NCI-H510A (cell line): Measurements from ENCODE around the gene ZFPL1.

Source experiments
- DNase-seq: peaks from one replicate; lab custom pipeline; 2025; lab: John Stamatoyannopoulos, UW

Gene ZFPL1

DNA sequence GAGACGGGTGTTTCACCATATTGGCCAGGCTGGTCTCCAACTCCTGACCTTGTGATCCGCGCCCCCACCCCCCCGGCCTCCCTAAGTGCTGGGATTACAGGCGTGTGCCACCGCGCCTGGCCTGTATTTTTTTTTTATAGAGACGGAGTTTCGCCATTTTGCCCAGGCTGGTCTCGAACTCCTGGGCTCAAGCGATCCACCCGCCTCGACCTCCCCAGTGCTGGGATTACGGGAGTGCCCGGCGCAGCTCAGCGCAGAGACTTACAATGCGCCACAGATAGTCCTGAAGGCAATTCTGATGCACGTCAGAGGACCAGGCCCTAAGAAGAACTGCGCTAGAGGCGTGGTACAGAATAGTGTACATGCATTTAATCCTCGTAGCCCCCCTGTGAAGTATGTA is 11.4 kb downstream of the ZFPL1 start:
- DNase-seq = no peak

DNA sequence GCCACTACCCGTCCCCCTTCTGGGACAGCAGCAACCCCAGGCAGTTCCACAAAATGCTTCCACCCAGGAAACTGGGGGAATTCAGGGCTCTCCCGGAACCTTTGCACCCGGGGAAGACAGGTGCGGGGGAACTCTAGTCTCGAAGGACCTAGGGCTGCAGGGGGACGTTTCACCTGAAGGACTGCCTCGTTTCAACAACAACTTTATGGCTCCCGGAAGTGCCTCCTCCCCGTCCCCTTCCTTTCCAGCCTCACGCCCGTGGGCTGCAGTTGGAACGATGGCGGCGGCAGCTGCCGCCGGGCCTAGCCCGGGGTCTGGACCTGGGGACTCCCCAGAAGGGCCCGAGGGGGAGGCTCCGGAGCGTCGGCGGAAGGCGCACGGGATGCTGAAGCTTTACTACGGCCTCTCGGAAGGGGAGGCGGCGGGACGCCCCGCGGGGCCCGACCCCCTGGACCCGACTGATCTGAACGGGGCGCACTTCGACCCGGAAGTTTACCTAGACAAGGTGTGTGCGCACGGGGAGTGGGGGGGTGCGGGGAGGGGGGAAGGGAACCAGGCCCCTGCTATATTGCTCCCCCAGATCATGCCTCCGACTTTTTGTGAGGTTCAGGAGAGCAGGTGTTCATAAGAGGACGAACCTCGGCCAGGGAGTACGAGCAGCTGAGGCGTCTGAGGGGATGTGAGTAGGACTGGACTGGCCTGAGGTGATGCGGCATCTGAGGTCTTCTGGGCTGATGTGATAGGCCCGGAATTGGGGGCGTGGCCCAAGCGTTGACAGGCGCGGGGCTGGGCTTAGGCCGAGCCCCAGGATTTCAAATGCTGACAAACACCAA is 12.2 kb downstream of the ZFPL1 start, which contains the start of gene VPS51:
TSS of gene VPS51 (plus strand) at position 241 of the 833 bp plus-strand sequence. CDS start at position 278, 37 bp downstream.
- DNase-seq = peak; percentile 86

DNA sequence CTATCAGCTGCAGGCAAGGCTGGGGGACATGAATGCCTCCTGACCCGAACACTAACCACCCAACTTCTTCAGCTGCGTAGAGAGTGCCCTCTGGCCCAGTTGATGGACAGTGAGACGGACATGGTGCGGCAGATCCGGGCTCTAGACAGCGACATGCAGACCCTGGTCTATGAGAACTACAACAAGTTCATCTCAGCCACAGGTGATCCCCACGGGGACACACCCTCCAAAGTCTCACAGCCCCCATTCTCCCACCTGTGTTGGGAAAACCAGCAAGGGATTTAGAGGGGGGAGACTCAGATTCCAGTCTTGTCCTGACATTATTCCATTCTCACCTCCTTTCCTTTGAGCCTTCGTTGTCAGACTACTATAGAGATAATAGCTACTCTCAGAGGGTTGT is 12.9 kb downstream of the ZFPL1 start:
- DNase-seq = no peak

DNA sequence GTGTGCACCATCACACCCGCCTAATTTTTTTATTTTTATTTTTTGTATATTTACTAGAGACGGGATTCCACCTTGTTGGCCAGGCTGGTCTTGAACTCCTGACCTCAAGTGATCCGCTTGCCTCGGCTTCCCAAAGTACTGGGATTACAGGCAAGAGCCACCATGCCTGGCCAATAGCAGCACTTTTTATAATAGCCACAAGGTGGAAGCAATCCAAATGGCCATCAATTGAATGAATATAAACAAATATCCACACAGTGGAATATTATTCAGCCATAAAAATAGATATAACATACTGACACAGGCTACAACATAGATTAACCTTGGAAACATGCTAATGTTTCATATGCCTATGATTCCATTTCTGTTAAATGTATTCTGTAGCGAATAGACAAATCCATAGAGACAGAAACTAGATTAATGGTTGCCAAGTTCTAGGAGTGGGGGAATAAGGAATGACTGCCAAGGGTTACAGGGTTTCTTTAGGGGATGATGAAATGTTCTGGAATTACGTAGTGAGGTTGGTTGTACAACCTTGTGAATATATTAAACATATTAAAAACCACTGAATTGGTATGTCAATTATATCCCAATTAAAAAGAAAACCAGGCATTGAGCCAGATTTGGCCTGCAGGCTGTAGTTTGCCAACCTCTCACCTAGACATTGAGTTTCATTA is 16.8 kb downstream of the ZFPL1 start:
- DNase-seq = no peak

DNA sequence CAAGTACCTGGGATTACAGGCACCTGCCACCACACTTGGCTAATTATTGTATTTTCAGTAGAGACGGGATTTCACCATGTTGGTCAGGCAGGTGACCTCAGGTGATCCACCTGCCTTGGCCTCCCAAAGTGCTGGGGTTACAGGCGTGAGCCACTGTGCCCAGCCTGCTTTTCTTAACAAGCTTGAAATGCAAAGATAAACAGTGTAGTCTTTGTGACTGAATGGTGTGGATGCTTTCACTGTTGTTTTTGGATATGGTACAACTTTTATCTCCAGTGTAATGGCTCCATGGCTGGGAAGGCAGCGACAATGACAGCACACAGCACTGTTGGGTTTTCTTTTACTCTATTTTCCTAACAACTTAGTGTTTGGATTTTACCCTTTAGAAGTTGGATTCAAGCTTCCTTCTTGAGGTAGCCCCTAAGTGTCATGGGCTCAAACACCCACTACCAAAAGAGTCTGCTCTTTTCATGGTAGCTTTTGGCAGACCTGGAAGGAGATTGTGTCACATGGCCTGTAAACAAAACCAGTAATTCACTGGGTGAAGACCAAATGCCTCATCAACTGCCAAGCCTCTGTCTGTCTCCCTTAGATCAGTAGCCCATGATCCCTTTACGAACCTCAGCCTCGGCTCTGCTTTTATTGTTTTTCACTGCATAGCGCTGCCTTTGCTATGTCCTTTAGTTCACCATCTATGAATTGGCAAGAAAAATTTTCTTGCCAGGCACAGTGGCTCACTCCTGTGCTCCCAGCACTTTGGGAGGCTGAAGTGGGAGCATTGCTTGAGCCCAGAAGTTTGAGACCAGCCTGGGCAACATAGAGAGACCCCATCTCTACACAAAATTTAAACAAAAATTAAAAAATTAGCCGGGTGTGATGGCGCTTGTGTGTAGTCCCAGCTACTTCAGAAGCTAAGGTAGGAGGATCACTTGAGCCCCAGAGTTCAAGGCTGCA is 18.4 kb downstream of the ZFPL1 start:
- no peak for DNase-seq

DNA sequence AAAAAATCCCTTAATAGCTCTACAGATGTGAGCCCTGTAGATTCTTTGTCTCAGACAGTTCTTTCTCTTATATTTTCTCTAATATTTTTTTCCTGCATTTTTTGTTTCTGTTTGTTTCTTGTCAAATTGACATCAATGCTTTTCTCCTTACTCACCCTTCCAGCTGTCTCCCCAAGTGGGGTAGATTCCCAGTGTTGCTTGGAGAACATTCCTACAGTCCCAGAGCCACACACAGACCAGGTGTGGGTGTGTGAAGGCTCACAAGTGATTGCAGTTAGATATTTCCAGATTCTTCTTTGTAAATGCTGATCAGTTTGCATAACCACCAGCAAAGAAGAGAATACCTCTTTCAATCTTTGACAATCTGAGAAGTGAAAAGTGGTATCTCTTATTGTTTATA is 19.5 kb downstream of the ZFPL1 start:
- DNase-seq = no peak

DNA sequence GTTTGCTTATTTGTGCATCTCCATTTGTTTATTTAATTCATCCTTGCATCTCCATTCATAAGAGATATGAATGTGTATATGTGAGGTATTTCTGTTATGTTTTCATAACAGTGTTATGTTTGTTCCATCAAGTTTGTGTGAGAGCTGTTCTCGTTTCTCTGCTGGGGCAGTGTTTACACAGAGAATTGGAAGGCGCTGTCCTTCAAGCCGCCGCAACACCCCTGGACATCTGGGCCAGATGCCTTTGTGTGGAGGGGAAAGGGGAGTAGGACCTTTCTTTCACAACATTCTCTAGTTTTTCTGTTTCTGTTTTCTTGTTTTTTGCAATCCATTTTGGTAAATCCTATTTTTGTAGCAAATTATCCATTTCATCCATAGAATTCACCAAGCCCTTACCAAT is 20.6 kb downstream of the ZFPL1 start:
- DNase-seq = no peak

DNA sequence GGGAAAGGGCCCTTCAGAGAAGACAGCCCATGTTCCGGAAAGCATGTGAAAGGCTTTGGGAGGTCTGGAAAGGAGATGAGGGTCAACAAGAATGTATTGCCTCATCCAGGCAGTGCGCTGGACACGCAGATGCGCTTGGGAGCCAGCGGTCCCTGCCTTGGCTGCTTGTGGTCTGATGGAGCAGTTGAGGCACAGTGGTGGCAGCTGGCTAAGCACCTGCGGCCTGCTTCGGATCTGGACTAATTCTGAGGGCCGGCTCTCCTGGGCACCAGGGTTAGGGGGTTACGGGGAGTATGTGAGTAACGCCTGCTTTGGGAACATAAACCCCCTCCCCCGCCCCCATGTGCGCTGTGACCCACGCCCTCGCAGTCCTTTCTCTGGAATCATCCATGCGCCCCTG is 23.1 kb downstream of the ZFPL1 start:
- no peak for DNase-seq

DNA sequence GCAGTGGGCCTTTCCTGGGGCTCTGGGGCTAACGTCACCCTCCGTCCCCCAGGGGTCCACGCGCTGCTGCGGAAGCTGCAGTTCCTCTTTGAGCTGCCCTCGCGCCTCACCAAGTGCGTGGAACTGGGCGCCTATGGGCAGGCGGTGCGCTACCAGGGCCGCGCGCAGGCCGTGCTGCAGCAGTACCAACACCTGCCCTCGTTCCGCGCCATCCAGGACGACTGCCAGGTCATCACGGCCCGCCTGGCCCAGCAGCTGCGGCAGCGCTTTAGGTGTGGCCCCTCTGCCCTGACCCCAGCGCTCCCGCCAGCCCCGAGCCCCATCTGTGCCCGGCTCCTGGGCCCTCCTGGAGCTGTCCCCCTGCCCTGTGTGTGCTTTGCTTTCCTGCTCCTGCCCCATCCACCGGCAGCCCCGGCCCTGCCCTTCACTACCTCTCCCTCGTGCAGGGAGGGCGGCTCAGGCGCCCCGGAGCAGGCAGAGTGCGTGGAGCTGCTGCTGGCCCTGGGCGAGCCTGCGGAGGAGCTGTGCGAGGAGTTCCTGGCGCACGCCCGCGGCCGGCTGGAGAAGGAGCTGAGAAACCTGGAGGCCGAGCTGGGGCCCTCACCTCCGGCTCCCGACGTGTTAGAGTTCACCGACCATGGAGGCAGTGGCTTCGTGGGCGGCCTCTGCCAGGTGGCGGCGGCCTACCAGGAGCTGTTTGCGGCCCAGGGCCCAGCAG is 23.9 kb downstream of the ZFPL1 start:
- no peak for DNase-seq

DNA sequence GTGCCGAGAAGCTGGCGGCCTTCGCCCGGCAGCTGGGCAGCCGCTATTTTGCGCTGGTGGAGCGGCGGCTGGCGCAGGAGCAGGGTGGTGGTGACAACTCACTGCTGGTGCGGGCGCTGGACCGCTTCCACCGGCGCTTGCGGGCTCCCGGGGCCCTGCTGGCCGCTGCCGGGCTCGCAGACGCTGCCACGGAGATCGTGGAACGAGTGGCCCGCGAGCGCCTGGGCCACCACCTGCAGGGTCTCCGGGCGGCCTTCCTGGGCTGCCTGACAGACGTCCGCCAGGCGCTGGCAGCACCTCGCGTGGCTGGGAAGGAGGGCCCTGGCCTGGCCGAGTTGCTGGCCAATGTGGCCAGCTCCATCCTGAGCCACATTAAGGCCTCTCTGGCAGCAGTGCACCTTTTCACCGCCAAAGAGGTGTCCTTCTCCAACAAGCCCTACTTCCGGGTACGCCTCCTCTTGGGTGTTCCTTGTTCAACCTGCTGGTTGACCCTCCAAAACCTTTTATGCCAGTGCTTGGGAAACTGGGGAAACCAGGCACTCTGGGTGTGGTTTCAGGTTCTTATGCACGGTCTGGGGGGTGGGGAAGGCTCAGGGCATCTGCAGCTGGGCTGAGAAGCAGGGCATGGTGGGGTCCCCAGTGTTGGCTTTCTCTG is 24.6 kb downstream of the ZFPL1 start:
- DNase-seq = no peak

DNA sequence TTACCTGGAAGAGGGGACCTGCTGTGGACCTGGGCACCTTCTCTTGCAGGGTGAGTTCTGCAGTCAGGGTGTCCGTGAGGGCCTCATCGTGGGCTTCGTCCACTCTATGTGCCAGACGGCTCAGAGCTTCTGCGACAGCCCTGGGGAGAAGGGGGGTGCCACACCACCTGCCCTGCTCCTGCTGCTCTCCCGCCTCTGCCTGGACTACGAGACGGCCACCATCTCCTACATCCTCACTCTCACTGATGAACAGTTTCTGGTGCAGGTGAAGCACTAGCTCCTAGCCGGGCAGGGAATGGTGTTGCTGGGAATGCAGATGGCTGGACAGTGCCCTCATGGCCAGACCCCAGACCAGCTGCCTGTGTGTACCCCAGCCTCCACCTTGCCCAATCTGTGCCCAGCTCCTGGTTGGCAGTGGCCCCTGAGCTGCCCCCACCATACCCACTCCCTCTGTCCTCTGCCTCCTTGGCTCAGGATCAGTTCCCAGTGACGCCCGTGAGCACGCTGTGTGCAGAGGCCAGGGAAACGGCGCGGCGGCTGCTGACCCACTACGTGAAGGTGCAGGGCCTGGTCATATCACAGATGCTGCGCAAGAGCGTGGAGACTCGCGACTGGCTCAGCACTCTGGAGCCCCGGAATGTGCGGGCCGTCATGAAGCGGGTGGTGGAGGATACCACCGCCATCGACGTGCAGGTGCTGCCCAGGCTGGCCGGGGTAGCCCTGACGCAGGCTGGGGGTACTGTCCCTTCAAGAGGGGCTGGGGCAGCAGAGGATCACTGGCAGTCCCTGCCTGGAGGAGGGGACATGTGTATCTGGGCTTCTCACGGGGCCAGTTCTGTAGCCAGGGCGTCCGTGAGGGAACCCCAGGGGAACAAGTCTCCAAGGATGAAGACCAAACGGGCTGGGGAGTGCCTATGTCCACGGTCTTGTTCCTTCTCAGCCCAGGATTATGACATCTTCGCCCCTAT is 25.5 kb downstream of the ZFPL1 start:
- DNase-seq = no peak

DNA sequence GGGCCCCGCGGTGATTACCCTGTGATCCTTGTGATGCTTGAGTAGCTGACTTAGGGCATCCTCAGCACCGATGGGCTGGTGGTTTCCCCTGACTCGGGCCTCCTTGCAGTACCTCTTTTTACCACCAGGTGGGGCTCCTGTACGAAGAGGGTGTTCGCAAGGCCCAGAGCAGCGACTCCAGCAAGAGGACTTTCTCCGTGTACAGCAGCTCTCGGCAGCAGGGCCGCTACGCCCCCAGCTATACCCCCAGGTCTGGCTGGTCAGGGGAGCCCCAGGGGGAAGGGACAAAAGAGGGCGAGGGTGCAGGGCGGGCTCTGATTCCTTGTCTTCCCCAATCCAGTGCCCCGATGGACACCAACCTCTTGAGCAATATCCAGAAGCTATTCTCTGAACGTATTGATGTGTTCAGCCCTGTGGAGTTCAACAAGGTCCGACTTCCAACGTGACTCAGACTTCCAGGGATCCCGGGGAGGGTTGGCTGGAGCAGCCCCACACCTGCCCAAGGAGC is 26.4 kb downstream of the ZFPL1 start:
- DNase-seq = peak; percentile 49

DNA sequence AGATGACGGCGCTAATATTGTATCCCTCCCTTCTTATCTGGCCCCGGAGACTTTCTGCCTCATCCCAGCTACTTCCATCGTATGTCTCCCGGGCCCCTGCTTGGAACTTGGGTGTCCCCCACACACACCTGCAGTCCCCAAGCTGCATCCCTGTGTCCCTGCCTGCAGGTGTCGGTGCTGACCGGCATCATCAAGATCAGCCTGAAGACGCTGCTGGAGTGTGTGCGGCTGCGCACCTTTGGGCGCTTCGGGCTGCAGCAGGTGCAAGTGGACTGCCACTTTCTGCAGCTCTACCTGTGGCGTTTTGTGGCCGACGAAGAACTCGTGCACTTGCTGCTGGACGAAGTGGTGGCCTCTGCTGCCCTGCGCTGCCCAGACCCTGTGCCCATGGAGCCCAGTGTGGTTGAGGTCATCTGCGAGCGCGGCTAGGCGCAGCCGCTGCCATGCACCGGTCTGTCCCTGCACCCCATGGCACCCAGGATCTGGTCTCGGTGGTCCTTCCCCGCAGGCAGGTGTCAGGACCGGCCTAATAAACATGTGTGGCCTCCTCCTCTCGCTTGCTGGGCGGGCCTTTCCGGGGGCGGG is 27.2 kb downstream of the ZFPL1 start:
- DNase-seq = no peak

DNA sequence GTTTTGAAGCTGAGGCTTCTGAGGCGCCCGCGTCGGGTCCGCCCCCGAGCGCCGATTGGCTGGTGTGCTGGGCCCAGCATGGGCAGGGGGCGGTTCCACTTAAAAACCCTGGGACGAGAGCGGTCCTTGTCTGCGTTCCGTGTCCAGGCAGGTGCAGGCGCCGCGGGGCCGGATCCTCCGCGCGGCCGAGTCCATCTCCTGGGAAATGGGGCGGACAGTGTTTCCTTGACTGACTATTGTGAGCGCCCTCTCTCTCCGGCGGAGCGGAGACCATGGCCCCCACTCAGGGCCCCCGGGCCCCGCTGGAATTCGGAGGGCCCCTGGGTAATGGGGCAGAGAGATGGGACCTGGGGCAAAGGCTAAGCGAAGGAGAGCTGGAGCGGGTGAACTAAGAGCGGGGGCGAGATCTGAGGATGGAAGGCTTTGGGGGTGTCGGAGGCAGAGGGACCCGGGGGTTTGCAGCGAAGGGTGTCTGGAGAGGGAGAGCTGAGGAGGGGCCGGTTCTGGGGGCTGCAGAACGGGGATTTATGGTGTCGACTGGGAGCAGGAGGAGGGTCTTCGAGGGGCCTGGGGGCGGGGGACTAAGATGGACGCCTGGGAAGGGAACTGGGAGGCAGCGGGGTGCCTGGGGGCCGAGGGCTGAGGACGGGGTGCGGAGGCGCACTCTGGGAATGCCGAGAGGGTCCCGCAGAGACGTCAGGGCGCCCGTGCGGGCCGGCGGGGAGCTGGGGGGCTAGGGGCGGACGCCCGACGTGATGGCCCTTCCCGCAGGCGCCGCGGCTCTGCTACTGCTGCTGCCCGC is 27.9 kb downstream of the ZFPL1 start, which contains the start of gene TM7SF2:
TSS of gene TM7SF2 (plus strand) at position 129 of the 802 bp plus-strand sequence. CDS start at position 273, 144 bp downstream.
- DNase-seq = peak; percentile 97

DNA sequence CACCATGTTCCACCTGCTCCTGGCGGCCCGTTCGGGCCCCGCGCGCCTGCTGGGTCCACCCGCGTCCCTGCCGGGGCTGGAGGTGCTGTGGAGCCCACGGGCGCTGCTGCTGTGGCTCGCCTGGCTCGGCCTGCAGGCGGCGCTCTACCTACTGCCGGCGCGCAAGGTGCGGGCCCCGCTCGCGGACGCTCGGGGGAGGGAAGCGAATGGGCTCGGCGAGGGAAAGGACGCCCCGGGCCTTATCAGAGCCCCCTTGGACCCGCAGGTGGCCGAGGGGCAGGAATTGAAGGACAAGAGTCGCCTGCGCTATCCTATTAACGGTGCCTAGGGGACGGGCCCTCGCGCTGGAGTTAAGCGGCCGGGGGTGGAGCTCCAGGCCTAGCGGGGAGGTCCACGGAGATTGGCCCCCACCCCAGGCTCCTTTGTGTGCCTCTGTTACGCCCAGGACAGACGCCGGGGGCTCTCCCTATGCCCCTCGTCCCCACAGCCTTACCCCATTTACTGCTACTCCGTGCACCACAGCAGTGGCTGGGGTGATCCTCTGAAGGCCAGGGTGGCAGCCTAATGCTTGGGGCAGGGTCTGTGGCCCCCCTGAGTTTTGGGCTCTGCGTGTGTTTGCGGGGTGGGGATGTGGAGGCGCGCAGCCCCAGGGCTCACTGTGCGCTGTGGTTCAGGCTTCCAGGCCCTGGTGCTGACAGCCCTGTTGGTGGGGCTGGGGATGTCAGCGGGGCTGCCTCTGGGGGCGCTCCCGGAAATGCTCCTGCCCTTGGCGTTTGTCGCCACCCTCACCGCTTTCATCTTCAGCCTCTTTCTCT is 28.7 kb downstream of the ZFPL1 start:
- DNase-seq = no peak

DNA sequence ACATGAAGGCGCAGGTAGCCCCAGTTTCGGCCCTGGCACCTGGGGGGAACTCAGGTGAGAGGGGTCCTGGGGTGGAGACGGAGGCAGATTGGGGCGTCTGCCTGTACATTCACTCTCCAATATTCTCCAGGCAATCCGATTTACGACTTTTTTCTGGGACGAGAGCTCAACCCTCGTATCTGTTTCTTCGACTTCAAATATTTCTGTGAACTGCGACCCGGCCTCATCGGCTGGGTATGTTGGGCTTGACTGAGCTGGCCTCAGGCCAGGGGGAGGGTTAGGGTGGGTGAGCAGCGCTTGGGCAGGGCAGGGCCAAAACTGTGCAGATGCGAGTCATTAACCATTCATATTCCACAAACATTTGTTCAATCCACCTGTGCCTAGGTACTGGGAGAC is 29.3 kb downstream of the ZFPL1 start:
- DNase-seq = no peak

DNA sequence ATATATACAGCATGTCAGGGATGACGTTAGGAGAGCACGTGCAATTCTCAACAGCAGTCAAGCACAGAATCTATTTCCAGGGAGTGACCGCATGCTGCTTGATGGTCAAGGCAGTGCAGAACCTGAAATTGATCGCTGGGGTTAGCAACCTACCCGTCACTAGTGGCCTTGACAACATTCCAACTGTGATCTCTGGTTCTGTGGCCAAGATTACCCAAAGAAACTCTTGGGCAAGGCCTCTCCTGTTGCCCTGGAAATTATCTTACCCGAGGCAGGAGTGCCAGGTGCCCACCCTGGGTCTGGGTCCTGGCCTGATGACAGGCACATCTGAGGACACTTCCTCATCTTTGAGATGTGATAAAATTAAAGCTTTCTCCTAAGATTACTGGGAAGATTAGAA is 29.8 kb downstream of the ZFPL1 start:
- DNase-seq = no peak
